Thyroid gland (tissue), 4 donors: ENCODE data around the gene ANKRD45. TPM values are rescaled to one million over a fixed set of nuclear protein-coding genes. Genes with fewer than 3 reads are reported as not detected.

ENCODE experiments used
- DNase-seq, 2 donors: peaks; one replicate each; pipeline ENCODE4 v3.0.0-alpha.2; 2019
- H3K27ac ChIP-seq, 3 donors: fragments of 200-600 bp; sonication (generic); 1 replicate in 2 of 3; 2 replicates in 1 of 3; pipeline ENCODE4 v1.5.1; 2016 to 2019; ENCODE audit warnings: mild to moderate bottlenecking in 1 of 3, moderate library complexity in 1 of 3
- H3K27me3 ChIP-seq: fragments of 200-600 bp; sonication (generic); one replicate; pipeline ENCODE4 v1.5.1; 2019
- H3K36me3 ChIP-seq, 2 donors: fragments of 200-600 bp; sonication (generic); one replicate each; pipeline ENCODE4 v1.5.1; 2016 to 2019
- H3K4me1 ChIP-seq, 2 donors: fragments of 200-600 bp; sonication (generic); one replicate each; pipeline ENCODE4 v1.5.1; 2017 to 2019
- H3K4me3 ChIP-seq, 3 donors: fragments of 200-600 bp; sonication (generic); replicated peaks in 1 of 3; 1 replicate in 2 of 3; 2 replicates in 1 of 3; pipeline ENCODE4 v1.5.1; 2016; ENCODE audit warnings: mild to moderate bottlenecking in 1 of 3
- H3K9me3 ChIP-seq: fragments of 200-600 bp; sonication (generic); one replicate; pipeline ENCODE4 v1.5.1; 2017
- CTCF ChIP-seq, 6 experiments: fragments of 200-600 bp in 3 of 6; fragments of 450-650 bp in 3 of 6; sonication (generic) in 3 of 6; IDR thresholded peaks; one replicate each; pipeline ENCODE4 v1.5.1; 2016 to 2019; ENCODE audit warnings: antibody characterized with exemption in 6 of 6, mild to moderate bottlenecking in 2 of 6, inconsistent platforms in 1 of 6, moderate library complexity in 1 of 6
- POLR2A ChIP-seq, 2 donors: fragments of 450-650 bp; IDR thresholded peaks; one replicate each; pipeline ENCODE4 v1.6.1; 2017; ENCODE audit warnings: antibody characterized with exemption in 2 of 2, mild to moderate bottlenecking in 2 of 2, moderate library complexity in 1 of 2
- WGBS, 2 donors: methylation state at CpG; one replicate each; pipeline ENCODE4 v1.1.5; 2017; 5-methylcytosine and 5-hydroxymethylcytosine counted together
- intact Hi-C: fragments of 100-400 bp; cut with DNase I; formaldehyde crosslinking; loops from one replicate; pipeline ENCODE4 v1.15.1; 2023
- total RNA-seq, 4 donors: library from RNA; depleted of rRNA; stranded (reverse); fragments of >200 nt; gene quantifications; one replicate each; pipeline ENCODE4 v1.2.3, GENCODE V29; 2016

ANKRD45 gene, protein sequence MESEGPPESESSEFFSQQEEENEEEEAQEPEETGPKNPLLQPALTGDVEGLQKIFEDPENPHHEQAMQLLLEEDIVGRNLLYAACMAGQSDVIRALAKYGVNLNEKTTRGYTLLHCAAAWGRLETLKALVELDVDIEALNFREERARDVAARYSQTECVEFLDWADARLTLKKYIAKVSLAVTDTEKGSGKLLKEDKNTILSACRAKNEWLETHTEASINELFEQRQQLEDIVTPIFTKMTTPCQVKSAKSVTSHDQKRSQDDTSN
- total RNA-seq: 1 to 10 TPM in 2 of 4 donors, under 1 TPM in 2; 0.27 to 2.3 (median 0.94) TPM

DNA sequence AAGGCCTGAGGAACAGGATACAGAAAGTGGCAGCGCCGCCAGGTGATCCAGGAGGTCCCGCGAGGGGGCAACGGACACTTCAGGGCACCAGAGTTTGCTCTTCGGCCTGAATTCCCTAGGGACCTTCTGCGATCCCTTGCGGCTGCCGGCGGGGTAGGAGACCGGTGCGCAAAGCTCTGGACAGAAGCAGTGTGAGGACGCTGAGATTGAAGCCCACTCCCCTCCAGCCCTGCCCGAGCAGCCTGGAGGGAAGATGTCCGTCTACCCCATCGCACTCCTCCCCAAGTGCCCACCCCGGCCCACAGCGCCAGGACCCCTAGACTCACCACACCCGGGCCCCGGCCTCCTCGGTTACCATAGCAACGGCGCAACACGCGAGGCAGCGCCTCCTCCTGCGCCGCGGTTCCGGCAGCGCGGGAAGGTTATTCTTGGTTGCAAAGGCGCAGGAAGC is at the start of gene ANKRD45:
Gene ANKRD45, minus strand, starts transcription at position 361 of the 451 bp plus-strand sequence. CDS start 10,433 bp downstream, outside the sequence.
- Histone ChIP-seq H3K4me1 (peaks cover 5% of the 10 kb centered on the region in 2 donors), H3K36me3 (no peaks in the 10 kb centered on the region), H3K9me3 (no peaks in the 10 kb centered on the region), H3K27me3 (no peaks in the 10 kb centered on the region), H3K27ac (no peak within 1 kb of the TSS), H3K4me3 (peak within 1 kb of the TSS in 2 of 3 donors; percentile 15 to 23)
- peak; percentile 33 to 37 for DNase-seq
- intact Hi-C loops: no loop called here
- TF ChIP-seq POLR2A (IDR thresholded peaks at IDR 0.05) (no peak), CTCF (IDR thresholded peaks at IDR 0.05) (peak in 1 of 6 experiments; percentile 20)
- 2 to 5% methylated on average over 27 to 32 of the region's 33 CpGs for WGBS, 2 donors

GRCh38 chr1:173717238-173717637 is 47.6 kb upstream of the ANKRD45 start:
- DNase-seq: no peak
- Histone ChIP-seq H3K4me1 (peaks cover 8 to 9% of the 10 kb centered on the region in 2 donors), H3K27me3 (no peaks in the 10 kb centered on the region), H3K36me3 (no peaks in the 10 kb centered on the region), H3K27ac (no peak overlapping the region), H3K4me3 (no peak overlapping the region), H3K9me3 (no peaks in the 10 kb centered on the region)
- TF ChIP-seq CTCF (IDR thresholded peaks at IDR 0.05): no peak
- TF ChIP-seq POLR2A (IDR thresholded peaks at IDR 0.05): no peak
- WGBS, 2 donors: 86 to 90% methylated on average over 2 of the region's 2 CpGs
- intact Hi-C loops: loop anchor here (10.0 kb wide), 1 partner anchor 292 kb away; no protein-coding TSS in a partner anchor

DNA sequence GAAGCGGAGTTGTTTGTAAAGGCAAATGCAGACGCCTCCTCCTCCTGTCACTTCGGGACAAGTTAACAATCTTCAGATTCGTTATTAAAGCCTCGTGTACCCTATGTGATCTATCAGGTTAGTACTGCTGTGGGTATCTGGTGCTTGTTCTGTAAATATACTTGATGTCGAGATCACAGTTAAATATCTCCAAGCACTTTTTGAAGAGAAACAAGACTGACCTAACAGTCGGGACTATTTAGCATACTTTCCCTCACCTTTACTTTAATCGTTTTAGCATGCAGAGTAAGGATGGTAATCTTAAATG is 45.8 kb upstream of the ANKRD45 start:
- H3K36me3 ChIP-seq: no peaks in the 10 kb centered on the region
- intact Hi-C loops: loop anchor here (10.0 kb wide), 1 partner anchor 291 kb away; no protein-coding TSS in a partner anchor
- peak overlapping the region; percentile 70 to 84 (median 81) for H3K27ac ChIP-seq
- 0 to 1% methylated on average over 8 of the region's 8 CpGs for WGBS, 2 donors
- H3K4me1 ChIP-seq: peaks cover 8 to 9% of the 10 kb centered on the region in 2 donors
- H3K9me3 ChIP-seq: no peaks in the 10 kb centered on the region
- H3K4me3 ChIP-seq: peak overlapping the region; percentile 4 to 93 (median 69)
- TF ChIP-seq POLR2A (IDR thresholded peaks at IDR 0.05) (no peak), CTCF (IDR thresholded peaks at IDR 0.05) (no peak)
- no peaks in the 10 kb centered on the region for H3K27me3 ChIP-seq
- DNase-seq: no peak

GRCh38 chr1:173714759-173715537 is 45.3 kb upstream of the ANKRD45 start, which contains the start of gene KLHL20:
TSS of gene KLHL20 (plus strand) at chr1:173714981. CDS start at chr1:173716044, 1,063 bp downstream.
- H3K4me3 ChIP-seq: peak within 1 kb of the TSS; percentile 4 to 93 (median 69)
- no peaks in the 10 kb centered on the region for H3K36me3 ChIP-seq
- H3K4me1 ChIP-seq: peaks cover 8 to 9% of the 10 kb centered on the region in 2 donors
- WGBS, 2 donors: 0% methylated on average over 25 to 36 of the region's 43 CpGs
- no peaks in the 10 kb centered on the region for H3K27me3 ChIP-seq
- TF ChIP-seq POLR2A (IDR thresholded peaks at IDR 0.05): peak in 1 of 2 donors; percentile 76
- TF ChIP-seq CTCF (IDR thresholded peaks at IDR 0.05): peak in 1 of 6 experiments; percentile 26
- no peaks in the 10 kb centered on the region for H3K9me3 ChIP-seq
- peak; percentile 74 to 80 for DNase-seq
- intact Hi-C loops: loop anchor here (10.0 kb wide), 1 partner anchor 290 kb away; no protein-coding TSS in a partner anchor
- H3K27ac ChIP-seq: peak within 1 kb of the TSS; percentile 70 to 84 (median 81)
